GM21528 (cell line): Measurements from ENCODE around the gene IHH.

Source experiments
- ATAC-seq: cut with Tn5 transposase; IDR thresholded peaks from one replicate; pipeline ENCODE4 v1.9.1; 2021; ENCODE audit warnings: mild to moderate bottlenecking, moderate library complexity; ENCODE audit not compliant: unreplicated experiment, low FRiP score

Gene IHH

DNA sequence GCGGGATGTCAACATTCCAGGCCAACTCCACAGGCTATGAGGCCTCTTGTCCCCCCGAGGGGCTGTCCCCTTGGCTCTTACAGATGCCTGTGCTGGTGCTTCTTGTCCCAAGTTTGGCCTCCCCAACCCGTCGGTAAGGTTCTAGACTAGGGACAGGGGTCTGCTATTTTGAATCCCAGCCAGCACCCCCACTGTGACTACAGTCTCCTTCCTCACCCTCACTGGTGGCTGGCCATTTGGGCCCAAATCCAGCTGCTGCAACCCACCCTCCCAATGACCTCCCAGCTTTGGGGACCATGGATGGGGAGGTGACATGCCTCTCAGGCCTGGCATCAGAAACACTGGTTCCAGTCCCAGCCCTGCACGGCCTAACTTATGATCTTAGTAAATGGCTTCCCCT lies 38.1 kb downstream of the IHH start:
- ATAC-seq: no peak

DNA sequence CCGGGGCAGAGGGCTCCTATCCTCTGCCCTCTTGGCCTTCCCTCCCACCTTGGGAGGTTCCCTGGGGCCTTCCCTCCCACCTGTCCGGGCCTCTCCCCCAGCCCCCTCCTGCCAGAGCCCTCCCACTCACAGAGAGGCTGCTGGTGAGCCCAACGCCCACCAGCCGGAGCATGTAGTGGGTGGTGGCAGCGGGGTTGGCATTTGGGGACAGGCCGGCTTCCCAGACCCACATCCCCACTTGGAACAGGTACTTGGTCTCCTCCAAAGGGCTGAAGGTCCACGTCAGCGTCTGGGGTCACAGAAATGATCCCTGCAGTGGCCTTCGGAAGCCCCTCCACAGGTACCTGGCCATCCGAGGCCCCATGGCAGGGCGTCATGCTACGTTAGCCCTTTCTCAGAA lies 38.7 kb downstream of the IHH start:
- no peak for ATAC-seq

DNA sequence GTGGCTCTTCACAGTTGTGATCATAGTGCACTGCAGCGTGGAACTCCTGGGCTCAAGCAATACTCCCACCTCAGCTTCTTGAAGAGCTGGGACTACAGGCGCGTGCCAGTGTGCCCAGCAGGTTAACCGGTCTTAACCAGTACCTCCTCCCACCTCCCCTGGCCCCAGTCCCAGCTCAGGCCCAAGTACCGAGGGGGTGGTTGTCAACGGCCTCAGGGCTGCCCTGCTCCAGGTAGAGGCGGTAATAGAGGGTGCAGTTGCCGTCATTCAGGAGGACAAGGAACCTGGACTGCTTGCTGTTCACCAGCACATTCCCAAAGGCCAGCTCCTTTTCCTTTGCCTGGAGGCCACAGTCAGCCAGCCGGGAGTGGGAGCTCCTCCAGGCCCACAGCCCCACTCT lies 39.1 kb downstream of the IHH start:
- ATAC-seq: no peak

DNA sequence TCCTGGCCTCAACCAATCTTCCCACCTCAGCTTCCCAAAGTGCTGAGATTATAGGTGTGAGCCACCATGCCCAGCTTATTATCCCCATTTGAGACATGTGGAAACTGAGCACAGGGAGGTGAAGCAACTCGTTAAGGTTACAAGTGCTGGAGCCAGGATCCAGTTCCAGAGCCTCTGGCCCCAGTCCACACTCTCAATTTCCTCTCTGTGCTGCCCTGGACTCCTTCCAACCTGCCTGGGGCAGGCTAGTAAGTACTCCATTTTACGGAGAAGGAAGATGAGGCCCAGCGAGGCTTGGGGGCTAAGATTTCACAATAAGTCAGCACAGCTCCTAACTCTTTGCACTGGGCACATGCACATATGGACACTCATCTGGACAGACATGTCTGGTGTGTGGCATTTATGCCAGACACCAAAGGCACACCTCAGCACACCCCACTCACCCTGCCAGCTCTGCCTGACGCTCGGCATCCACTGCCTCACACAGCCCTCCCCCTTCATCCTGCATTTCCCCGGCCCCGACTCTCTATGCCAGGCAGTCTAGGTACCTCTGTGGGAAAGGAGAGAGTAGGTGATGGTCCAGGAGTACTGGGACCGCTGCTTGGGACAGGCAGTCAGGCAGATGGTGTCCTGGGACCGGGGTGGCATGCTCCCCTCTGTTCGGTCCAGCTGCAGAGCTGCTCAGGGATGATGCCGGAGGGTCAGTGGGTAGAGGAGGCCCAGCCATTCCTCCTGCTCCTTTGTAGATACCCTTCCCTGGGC lies 39.9 kb downstream of the IHH start:
- ATAC-seq: no peak

DNA sequence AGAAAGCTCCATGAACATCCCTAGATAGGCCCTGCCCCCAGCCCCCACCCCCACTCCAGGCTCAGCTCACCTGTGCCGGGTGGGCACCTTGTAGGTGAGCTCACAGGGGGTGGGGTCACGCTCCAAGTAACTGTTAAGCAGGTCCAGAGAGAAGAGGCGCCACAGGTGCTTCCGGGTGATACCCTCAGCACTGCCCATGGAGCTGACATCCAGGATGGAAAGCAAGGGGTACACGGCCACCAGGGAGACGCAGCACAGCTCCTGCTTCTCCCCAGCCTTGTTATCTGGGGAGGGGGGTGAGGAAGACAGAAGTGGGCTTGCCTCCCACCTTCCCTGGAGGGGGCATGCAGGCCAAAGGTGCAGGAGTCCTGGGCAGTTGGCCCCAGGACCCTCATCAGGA lies 41.3 kb downstream of the IHH start:
- ATAC-seq: no peak

DNA sequence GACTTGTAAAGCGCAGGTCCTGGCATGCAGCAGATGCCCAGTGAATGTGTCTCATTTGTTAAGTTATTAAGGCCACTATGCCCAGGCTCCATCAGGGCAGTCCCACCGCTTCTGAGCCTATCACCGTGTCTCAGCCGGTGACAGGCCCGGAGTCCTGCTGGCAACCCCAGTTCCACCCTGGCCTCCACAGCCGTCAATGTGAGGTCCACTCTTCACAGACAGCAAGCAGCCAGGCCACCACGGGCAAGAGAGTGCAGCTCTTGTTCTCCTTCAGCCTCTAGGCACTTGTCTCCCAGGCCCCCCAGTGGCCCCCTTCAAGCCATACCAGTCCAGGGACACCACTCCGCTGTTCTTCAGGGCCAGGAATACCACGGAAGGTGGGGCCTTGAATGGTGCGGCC lies 42.0 kb downstream of the IHH start:
- no peak for ATAC-seq

DNA sequence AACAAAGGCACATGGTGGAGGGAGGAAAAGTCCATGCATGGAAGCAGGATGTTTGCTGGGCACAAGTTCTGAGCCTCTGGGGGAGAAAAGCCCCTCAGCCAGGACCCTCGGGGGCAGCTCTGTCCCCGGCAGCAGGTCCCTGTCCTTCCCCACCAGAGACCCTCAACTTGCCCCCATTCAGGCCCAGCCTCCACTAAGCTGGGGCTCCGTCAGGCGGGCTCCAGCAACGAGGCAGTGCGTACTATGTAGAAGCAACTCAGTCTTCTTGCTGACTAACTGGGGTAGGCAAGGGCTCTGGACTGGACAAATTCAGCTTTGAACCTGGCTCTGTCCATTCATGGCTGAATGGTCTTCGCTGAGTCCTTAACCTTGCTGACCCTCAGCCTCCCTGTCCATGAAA lies 42.4 kb downstream of the IHH start:
- ATAC-seq: no peak

DNA sequence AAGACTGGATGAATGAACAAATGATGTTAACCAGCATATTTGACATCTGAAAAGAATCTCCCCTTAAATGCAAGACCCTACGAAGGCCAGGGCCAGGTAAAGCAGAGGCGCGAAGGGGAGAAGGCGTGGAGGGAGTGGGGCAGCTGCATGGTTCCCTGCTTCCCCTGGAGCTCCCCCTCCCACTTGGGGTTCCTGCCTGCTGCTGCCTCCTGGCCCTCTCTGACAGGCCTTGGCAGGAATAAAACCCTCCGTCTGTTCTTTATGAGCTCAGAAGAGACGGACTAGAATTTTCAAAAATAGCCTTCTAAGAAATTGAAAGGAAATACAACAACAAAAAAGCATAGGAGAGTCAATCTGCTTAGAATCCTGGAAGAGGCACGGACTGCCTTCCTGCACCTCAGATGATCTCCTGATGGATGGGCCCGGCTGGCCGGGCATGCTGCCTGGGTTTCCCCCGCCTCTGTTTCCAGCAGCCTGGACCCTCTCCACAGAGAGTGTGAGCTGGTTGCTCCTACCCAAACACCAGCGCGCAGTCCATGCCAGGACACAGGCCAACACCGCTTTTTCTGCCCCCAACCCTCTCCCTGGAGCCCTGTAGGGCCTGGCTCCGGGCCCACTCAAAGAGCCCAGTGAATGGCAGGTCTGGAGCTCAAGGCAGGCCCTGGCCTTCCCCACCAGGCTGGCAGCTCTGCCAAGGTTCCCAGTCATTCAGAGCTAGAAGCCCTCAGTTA lies 43.4 kb downstream of the IHH start:
- ATAC-seq: no peak

DNA sequence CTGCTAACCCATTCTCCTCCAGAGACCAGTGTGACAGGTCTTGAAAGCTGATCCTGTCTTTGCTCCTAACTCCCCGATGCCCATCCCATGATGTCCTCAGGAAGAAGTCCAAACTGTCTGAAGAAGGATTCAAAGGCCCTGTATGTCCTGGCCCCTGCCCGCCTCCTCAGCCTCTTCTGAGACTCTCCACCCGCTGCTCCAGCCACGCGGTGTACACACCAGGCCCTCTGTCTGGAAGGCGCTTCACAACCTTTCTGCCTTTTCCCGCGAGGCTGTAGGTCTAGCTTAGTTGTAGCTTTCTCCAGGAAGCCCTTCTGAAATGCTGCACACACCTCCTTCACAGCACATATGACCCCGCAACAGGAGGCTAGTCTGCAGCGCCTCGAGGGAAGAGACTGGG lies 44.0 kb downstream of the IHH start:
- no peak for ATAC-seq

DNA sequence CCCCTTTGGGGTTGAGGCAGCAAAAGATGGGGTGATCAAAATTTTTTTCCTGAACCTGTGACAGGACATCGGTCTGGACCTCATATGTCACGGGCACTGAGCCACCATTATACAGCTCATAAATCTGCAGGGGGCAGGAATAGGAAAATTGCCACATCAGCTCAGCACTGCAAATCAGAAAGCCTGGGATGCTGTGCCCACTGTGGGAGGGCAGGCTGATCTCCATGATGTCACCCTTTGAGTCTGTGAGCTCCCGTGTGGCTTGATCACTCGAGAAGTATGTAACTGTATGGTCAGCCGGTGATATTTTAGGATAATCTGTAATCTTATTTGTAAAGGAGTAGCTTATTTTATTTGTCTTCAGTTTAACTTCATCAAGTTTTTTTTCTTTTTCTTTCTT lies 49.8 kb downstream of the IHH start:
- ATAC-seq: no peak

DNA sequence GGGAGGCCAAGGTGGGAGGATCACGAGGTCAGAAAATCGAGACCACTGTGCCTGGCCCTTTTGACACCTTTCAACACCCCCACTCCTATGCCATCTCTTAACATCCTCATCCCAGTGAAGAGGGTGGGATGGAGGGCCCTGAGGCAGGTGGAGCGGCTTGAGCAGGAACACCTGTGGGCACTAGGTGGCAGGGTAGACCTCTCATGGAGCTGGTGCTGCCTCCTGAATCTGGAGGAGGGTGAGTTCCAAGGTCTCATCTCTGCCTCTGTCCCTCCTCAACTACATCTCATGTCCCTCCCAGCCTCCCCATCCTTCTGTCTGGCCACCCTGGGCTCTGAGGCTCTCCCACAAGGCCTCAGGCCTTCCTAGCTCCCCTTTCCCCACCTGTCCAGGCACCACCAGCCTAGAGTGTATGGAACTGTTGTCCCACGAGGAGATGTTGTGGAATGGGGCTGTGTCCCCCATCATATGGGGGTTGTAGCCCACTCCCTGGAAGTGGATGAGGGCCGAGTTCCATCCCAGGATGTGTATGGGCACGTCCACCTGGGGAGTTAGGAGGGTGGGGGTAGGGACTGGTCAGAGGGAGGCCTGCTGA lies 50.5 kb downstream of the IHH start:
- ATAC-seq: no peak

DNA sequence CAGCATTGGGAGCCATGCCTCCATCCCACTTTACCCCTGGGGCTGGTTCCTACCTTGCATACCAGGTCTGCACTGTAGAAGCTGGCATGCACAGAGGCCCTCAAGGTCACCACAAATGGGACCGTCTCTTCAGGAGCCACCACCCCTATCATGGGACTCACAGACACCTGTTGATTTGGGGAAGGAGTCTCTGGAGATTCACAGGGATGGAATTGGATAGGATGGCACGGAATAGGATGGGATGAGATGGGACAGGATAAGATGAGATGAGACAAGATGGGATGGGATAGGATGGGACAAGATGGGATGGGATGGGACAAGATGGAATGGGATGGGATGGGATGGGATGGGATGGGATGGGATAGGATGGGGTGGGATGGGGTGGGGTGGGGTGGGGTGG lies 51.4 kb downstream of the IHH start:
- ATAC-seq: no peak
